ENCODE measurements around the gene ALG9. TPM values are rescaled to one million over a fixed set of nuclear protein-coding genes. Genes with fewer than 3 reads are reported as not detected.

The ALG9 gene
- total and polyA plus RNA-seq, 2 donors (not counting 3 experiments of a cell fraction or from before 2014, with no cell fraction given) = 29.1 to 29.4 TPM

GRCh38 chr11:111762526-111762925 is 108.9 kb downstream of the ALG9 start:
- dilution Hi-C loops (cut with MboI; ENCODE audit: extremely low pct_ligation_motif_present, low sequenced_read_pairs) = no loop called here
- CTCF ChIA-PET = interaction anchor here (1.0 to 6.9 kb wide), 4 partner anchors 9 to 158 kb away, joined by 3 to 82 read pairs (median 7); no protein-coding TSS in a partner anchor

More at GRCh38 chr11:111762526-111762925, 108.9 kb downstream of the ALG9 start:
- Histone ChIP-seq H4K20me1 (replicated peaks; ENCODE audit: control insufficient read depth, extremely low read depth, insufficient read depth, low read length) (no peaks in the 10 kb centered on the region), H3K9me3 (replicated peaks; ENCODE audit: control insufficient read depth, insufficient read depth, low read length) (no peaks in the 10 kb centered on the region), H3K36me3 (ENCODE audit: control insufficient read depth in 2 of 2, extremely low read depth in 1 of 2, insufficient read depth in 2 of 2, low read length in 2 of 2) (peaks cover 6 to 17% of the 10 kb centered on the region in 2 experiments), H3K27ac (ENCODE audit: insufficient read depth, low read depth, low read length) (no peak overlapping the region), H3K4me2 (ENCODE audit: insufficient read depth, low read length) (no peak overlapping the region), H3K9me1 (replicated peaks; ENCODE audit: control insufficient read depth, extremely low read depth, insufficient read depth, low read length) (no peaks in the 10 kb centered on the region), H2AFZ (ENCODE audit: low read depth, low read length) (no peak overlapping the region), H3K4me3 (replicated peaks in 1 of 3; ENCODE audit: insufficient read depth in 1 of 3, low read depth in 1 of 3, low read length in 3 of 3) (no peak overlapping the region), H3K79me2 (ENCODE audit: control insufficient read depth, insufficient read depth, low read length) (peaks cover 12% of the 10 kb centered on the region), H3K4me1 (ENCODE audit: control insufficient read depth, extremely low read depth, insufficient read depth, low read length) (peaks cover 15% of the 10 kb centered on the region), H3K27me3 (ENCODE audit: control insufficient read depth in 2 of 2, insufficient read depth in 2 of 2, low read length in 2 of 2) (no peaks in the 10 kb centered on the region), H3K9ac (replicated peaks; ENCODE audit: extremely low read depth, insufficient read depth, low read length) (no peak overlapping the region)
- intact Hi-C loops (cut with micrococcal nuclease) = no loop called here
- DNase-seq (ENCODE audit: low read depth, low spot score) = no peak
- POLR2A ChIA-PET = no interaction called here
- BruUV-seq (replicated peaks) = no TSS peak
- TF ChIP-seq GATA2 (IDR thresholded peaks at IDR 0.05; ENCODE audit: insufficient read depth, insufficient read length, low read depth, low read length) (no peak), FOS (IDR thresholded peaks at IDR 0.05; ENCODE audit: borderline replicate concordance, insufficient read depth, low read length) (no peak), EZH2 (IDR thresholded peaks at IDR 0.05; ENCODE audit: borderline replicate concordance, low read depth, low read length, severe bottlenecking) (no peak), JUN (IDR thresholded peaks at IDR 0.05; ENCODE audit: borderline replicate concordance, insufficient read depth, insufficient read length, low read depth) (no peak), MYC (IDR thresholded peaks at IDR 0.05; ENCODE audit: low read depth, low read length) (no peak), POLR2AphosphoS5 (IDR thresholded peaks at IDR 0.05; ENCODE audit: insufficient read depth, low read depth, low read length) (no peak), POLR2A (IDR thresholded peaks at IDR 0.05; ENCODE audit: low read depth, low read length) (no peak)
- TF ChIP-seq, protein P1, sequence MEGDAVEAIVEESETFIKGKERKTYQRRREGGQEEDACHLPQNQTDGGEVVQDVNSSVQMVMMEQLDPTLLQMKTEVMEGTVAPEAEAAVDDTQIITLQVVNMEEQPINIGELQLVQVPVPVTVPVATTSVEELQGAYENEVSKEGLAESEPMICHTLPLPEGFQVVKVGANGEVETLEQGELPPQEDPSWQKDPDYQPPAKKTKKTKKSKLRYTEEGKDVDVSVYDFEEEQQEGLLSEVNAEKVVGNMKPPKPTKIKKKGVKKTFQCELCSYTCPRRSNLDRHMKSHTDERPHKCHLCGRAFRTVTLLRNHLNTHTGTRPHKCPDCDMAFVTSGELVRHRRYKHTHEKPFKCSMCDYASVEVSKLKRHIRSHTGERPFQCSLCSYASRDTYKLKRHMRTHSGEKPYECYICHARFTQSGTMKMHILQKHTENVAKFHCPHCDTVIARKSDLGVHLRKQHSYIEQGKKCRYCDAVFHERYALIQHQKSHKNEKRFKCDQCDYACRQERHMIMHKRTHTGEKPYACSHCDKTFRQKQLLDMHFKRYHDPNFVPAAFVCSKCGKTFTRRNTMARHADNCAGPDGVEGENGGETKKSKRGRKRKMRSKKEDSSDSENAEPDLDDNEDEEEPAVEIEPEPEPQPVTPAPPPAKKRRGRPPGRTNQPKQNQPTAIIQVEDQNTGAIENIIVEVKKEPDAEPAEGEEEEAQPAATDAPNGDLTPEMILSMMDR (IDR thresholded peaks at IDR 0.05; ENCODE audit: extremely low read depth in 1 of 2, insufficient read depth in 1 of 2, low read depth in 1 of 2, low read length in 2 of 2) = no peak
- no peak for FAIRE-seq

Data from endothelial cell of umbilical vein (primary cell).